ENCODE results near the gene DSG3.

DSG3 gene

GRCh38 chr18:31430554-31430953 lies 17.0 kb upstream of the DSG3 start:
- TF ChIP-seq CTCF (conservative IDR thresholded peaks at IDR 0.05): no peak
- no peak overlapping the region for H3K27ac ChIP-seq

GRCh38 chr18:31432316-31432715 lies 15.2 kb upstream of the DSG3 start:
- no peak for TF ChIP-seq CTCF (conservative IDR thresholded peaks at IDR 0.05)
- H3K27ac ChIP-seq: no peak overlapping the region

GRCh38 chr18:31436825-31437224 lies 10.7 kb upstream of the DSG3 start:
- TF ChIP-seq CTCF (conservative IDR thresholded peaks at IDR 0.05): no peak
- no peak overlapping the region for H3K27ac ChIP-seq

DNA sequence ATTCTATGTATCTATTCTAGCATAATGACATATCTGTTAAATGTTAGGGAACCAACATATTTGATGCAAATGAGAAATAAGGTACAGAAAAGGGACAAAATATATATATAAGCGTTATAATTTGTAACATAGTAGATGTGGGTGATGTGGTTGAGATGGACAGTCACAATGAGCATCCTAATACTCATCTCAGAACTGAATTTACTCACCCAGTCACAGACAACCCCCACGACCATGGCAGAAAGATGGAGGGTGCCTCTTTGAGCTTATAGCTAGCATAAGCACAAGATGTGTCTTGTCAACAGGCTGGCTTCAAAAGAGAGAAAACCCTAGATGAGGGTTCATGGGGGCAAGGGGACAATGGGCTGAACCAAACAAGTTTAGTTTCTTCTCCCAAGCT lies 9.1 kb upstream of the DSG3 start:
- no peak overlapping the region for H3K27ac ChIP-seq
- TF ChIP-seq CTCF (conservative IDR thresholded peaks at IDR 0.05): no peak

GRCh38 chr18:31439807-31440325 lies 7.7 kb upstream of the DSG3 start:
- no peak for TF ChIP-seq CTCF (conservative IDR thresholded peaks at IDR 0.05)
- H3K27ac ChIP-seq: no peak overlapping the region

DNA sequence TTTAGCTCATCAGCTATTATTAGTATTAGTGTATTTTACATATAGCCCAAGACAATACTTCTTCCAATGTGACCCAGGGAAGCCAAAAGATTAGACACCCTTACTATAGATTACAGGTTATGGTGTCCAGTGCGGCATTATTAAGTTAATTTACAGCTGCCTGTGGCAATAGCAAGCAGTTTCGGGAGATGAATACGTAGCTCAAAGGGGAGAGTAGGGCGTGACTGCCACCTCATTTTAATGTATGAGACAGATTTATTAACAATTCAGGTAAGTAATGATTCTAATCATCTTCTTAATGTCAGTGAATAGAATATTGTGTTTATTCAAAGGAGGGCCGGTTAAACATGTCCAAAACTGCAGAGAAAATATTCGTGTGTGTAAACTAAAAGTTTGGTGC lies 6.8 kb upstream of the DSG3 start:
- no peak for TF ChIP-seq CTCF (conservative IDR thresholded peaks at IDR 0.05)
- no peak overlapping the region for H3K27ac ChIP-seq

DNA sequence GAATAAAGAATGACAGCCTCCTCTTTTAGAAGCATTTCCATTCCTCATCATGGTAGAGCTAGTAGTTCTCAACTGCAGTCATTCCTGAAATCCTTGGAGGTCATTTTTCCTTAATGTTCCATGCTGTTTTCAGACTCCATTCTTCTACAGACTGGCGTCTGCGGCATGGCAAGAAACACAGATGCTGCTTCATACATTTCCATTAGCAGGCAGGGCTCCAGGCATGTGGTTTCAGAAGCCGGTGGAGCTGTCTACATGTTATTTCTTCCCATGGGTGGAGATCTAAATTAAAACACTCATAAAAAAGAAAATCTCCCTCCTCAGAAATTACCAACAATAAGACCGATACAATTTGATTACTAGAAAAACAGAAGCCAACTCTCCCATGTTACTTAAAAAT lies 6.0 kb upstream of the DSG3 start:
- no peak overlapping the region for H3K27ac ChIP-seq
- no peak for TF ChIP-seq CTCF (conservative IDR thresholded peaks at IDR 0.05)

- no peak for TF ChIP-seq CTCF (conservative IDR thresholded peaks at IDR 0.05)
- H3K27ac ChIP-seq: no peak overlapping the region
Measured at GRCh38 chr18:31444142-31444541, 3.4 kb upstream of the DSG3 start.
